HepG2 (cell line): ENCODE results near the gene SERAC1. TPM values are rescaled to one million over a fixed set of nuclear protein-coding genes. Genes with fewer than 3 reads are reported as not detected.

ENCODE experiments used
- ATAC-seq: fragments of 200-7000 bp; cut with Tn5 transposase; 3 replicates; pipeline ENCODE4 v1.9.1; 2020; ENCODE audit warnings: mild to moderate bottlenecking, moderate library complexity
- BruUV-seq: library from RNA; stranded (reverse); fragments of 400-500 nt; replicated peaks from 2 replicates; lab custom pipeline; 2021; lab: Mats Ljungman, UMichigan
- CTCF ChIA-PET: fragments of 300-600 bp; formaldehyde crosslinking; extraction: SDS; loops from one replicate; lab custom pipeline; 2021; ENCODE audit warnings: low total read pairs, inconsistent platforms, low intra/inter-chr PET ratio; lab: Yijun Ruan, JAX
- POLR2A ChIA-PET: fragments of 350-600 bp; sonication (Branson Sonifier 250); formaldehyde crosslinking; loops from one replicate; lab custom pipeline; 2020; ENCODE audit warnings: antibody characterized with exemption, inconsistent platforms; lab: Yijun Ruan, JAX
- DNase-seq: peaks from one replicate; pipeline ENCODE4 v3.0.0-alpha.2; 2015; ENCODE audit warnings: low spot score
- FAIRE-seq: peaks from 3 replicates; lab custom pipeline; 2011; peaks lifted over from hg19 to GRCh38; lab: Jason Lieb, UNC
- H2AFZ ChIP-seq: one replicate; pipeline ENCODE4 v1.6.1; 2011; ENCODE audit warnings: low read length, inconsistent platforms
- H3K27ac ChIP-seq: fragments of 300-600 bp; 3 replicates; pipeline ENCODE4 v1.8.0; 2011; ENCODE audit warnings: mixed run types, mild to moderate bottlenecking, mixed read lengths, low read length, inconsistent platforms; ENCODE audit not compliant: insufficient read depth; ENCODE audit errors: extremely low read length
- H3K27me3 ChIP-seq, 2 experiments: fragments of 200-600 bp in 1 of 2; 2 replicates in 1 of 2; 3 replicates in 1 of 2; pipeline versions ENCODE4 v1.6.0 to v1.8.0; 2011; ENCODE audit warnings: low read length in 2 of 2, mild to moderate bottlenecking in 2 of 2, moderate library complexity in 2 of 2, inconsistent platforms in 1 of 2; ENCODE audit not compliant: insufficient read depth in 2 of 2, control insufficient read depth in 1 of 2
- H3K36me3 ChIP-seq, 2 experiments: fragments of 200-600 bp in 1 of 2; replicated peaks in 1 of 2; 2 replicates in 1 of 2; 3 replicates in 1 of 2; pipeline versions ENCODE4 v1.5.1 to v1.8.0; 2011; ENCODE audit warnings: low read length in 2 of 2, inconsistent platforms in 1 of 2; ENCODE audit not compliant: insufficient read depth in 2 of 2, control insufficient read depth in 1 of 2
- H3K4me1 ChIP-seq: 2 replicates; pipeline ENCODE4 v1.5.1; 2012; ENCODE audit warnings: low read length, inconsistent platforms; ENCODE audit not compliant: insufficient read depth
- H3K4me2 ChIP-seq: 2 replicates; pipeline ENCODE4 v1.6.0; 2011; ENCODE audit warnings: low read depth, low read length, inconsistent platforms
- H3K4me3 ChIP-seq, 3 experiments: fragments of 200-600 bp in 1 of 3; sonication (generic), shearing (Covaris generic) in 1 of 3; replicated peaks in 1 of 3; 2 replicates each; pipeline ENCODE4 v1.5.1; 2011 to 2016; ENCODE audit warnings: low read length in 3 of 3, inconsistent platforms in 2 of 3, low read depth in 2 of 3, mild to moderate bottlenecking in 2 of 3, control low read depth in 1 of 3, mixed read lengths in 1 of 3; ENCODE audit not compliant: insufficient read depth in 1 of 3
- H3K79me2 ChIP-seq: one replicate; pipeline ENCODE4 v1.6.1; 2011; ENCODE audit warnings: low read length, inconsistent platforms; ENCODE audit not compliant: insufficient read depth
- H3K9ac ChIP-seq: 2 replicates; pipeline ENCODE4 v1.6.0; 2011; ENCODE audit warnings: mild to moderate bottlenecking, low read depth, low read length, inconsistent platforms; ENCODE audit not compliant: insufficient read depth
- H3K9me3 ChIP-seq: 2 replicates; pipeline ENCODE4 v1.5.1; 2012; ENCODE audit warnings: mild to moderate bottlenecking, low read length
- H4K20me1 ChIP-seq: 2 replicates; pipeline ENCODE4 v1.6.0; 2011; ENCODE audit warnings: inconsistent platforms, mild to moderate bottlenecking, low read length, moderate library complexity; ENCODE audit not compliant: insufficient read depth
- ERF ChIP-seq: IDR thresholded peaks from 2 replicates; pipeline ENCODE4 v1.6.1; 2018; ENCODE audit warnings: missing biosample characterization, missing genetic modification reagents
- GATAD2A ChIP-seq: IDR thresholded peaks from 2 replicates; pipeline ENCODE4 v1.6.1; 2016
- HNF4G ChIP-seq, 2 experiments: sonication (generic) in 1 of 2; formaldehyde crosslinking in 1 of 2; IDR thresholded peaks; 2 replicates each; pipeline versions ENCODE4 v1.4.0 to v1.6.1; 2011 to 2020; ENCODE audit warnings: borderline replicate concordance in 2 of 2, low read depth in 2 of 2, mild to moderate bottlenecking in 2 of 2, low read length in 1 of 2, missing genetic modification reagents in 1 of 2, moderate library complexity in 1 of 2
- MBD4 ChIP-seq: IDR thresholded peaks from 2 replicates; pipeline ENCODE4 v1.6.1; 2012; ENCODE audit warnings: low read length, inconsistent platforms, borderline replicate concordance
- PHF20 ChIP-seq: sonication (generic); formaldehyde crosslinking; IDR thresholded peaks from 2 replicates; pipeline ENCODE4 v1.5.0; 2020; ENCODE audit warnings: mild to moderate bottlenecking, missing genetic modification reagents
- RCOR2 ChIP-seq: IDR thresholded peaks from 2 replicates; pipeline ENCODE4 v1.6.1; 2016; ENCODE audit warnings: missing biosample characterization, missing genetic modification reagents
- RFXAP ChIP-seq: sonication (generic); formaldehyde crosslinking; IDR thresholded peaks from 2 replicates; pipeline ENCODE4 v1.4.0; 2020; ENCODE audit warnings: missing genetic modification reagents, borderline replicate concordance
- SALL1 ChIP-seq: sonication (generic); formaldehyde crosslinking; IDR thresholded peaks from 2 replicates; pipeline ENCODE4 v1.8.0; 2022; ENCODE audit warnings: mild to moderate bottlenecking, missing genetic modification reagents
- SNAI1 ChIP-seq: sonication (generic); formaldehyde crosslinking; IDR thresholded peaks from 2 replicates; pipeline ENCODE4 v1.5.0; 2020; ENCODE audit warnings: mild to moderate bottlenecking, missing genetic modification reagents, borderline replicate concordance
- SNAPC2 ChIP-seq: sonication (generic); formaldehyde crosslinking; IDR thresholded peaks from 2 replicates; pipeline ENCODE4 v1.8.1; 2022; ENCODE audit warnings: mild to moderate bottlenecking, missing genetic modification reagents
- SOX5 ChIP-seq: IDR thresholded peaks from 2 replicates; pipeline ENCODE4 v1.6.1; 2016; ENCODE audit warnings: borderline replicate concordance
- ZEB1 ChIP-seq: IDR thresholded peaks from 2 replicates; pipeline ENCODE4 v1.6.1; 2012; ENCODE audit warnings: mild to moderate bottlenecking, low read depth, inconsistent platforms; ENCODE audit not compliant: insufficient replicate concordance
- ZFX ChIP-seq: sonication (generic); formaldehyde crosslinking; IDR thresholded peaks from 2 replicates; pipeline ENCODE4 v1.4.0; 2020; ENCODE audit warnings: mild to moderate bottlenecking, low read depth, missing genetic modification reagents, moderate library complexity
- ZNF337 ChIP-seq: sonication (generic); formaldehyde crosslinking; IDR thresholded peaks from 2 replicates; pipeline ENCODE4 v1.5.1; 2020; ENCODE audit warnings: missing genetic modification reagents, low read depth, mild to moderate bottlenecking, borderline replicate concordance
- ZNF549 ChIP-seq: sonication (generic); formaldehyde crosslinking; IDR thresholded peaks from 2 replicates; pipeline ENCODE4 v1.5.0; 2020; ENCODE audit warnings: missing genetic modification reagents
- ZNF577 ChIP-seq: sonication (generic); formaldehyde crosslinking; IDR thresholded peaks from 2 replicates; pipeline ENCODE4 v1.4.0; 2020; ENCODE audit warnings: mild to moderate bottlenecking, low read depth, missing genetic modification reagents, borderline replicate concordance
- WGBS: methylation state at CpG from one replicate; pipeline ENCODE4 v1.1.6; 2017; ENCODE audit warnings: low lambda C conversion rate; 5-methylcytosine and 5-hydroxymethylcytosine counted together
- in situ Hi-C: cut with HindIII; loops from 2 replicates; pipeline ENCODE4 v1.10.0; 2017; ENCODE audit warnings: low pct_unique_long_range_greater_than_20kb; ENCODE audit not compliant: extremely low pct_ligation_motif_present
- intact Hi-C: fragments of 100-400 bp; cut with micrococcal nuclease; formaldehyde crosslinking; loops from one replicate; pipeline ENCODE4 v1.10.0; 2022; ENCODE audit not compliant: unreplicated experiment
- polyA plus RNA-seq, 8 experiments: library from polyadenylated mRNA; depleted of rRNA in 3 of 8; stranded (reverse) in 7 of 8; unstranded in 1 of 8; fragments of >200 nt; fragmentation: Illumina TruSeq in 4 of 8; extraction: Trizol in 4 of 8; gene quantifications; 2 replicates each; pipeline versions ENCODE4 v1.2.1 to v1.2.3, GENCODE V29; 2011 to 2016; ENCODE audit warnings: low read depth in 4 of 8, missing spikeins in 1 of 8, mixed read lengths in 1 of 8; ENCODE audit not compliant: insufficient read depth in 1 of 8
- total RNA-seq, 5 experiments: library from RNA; depleted of rRNA; stranded (reverse); fragments of >200 nt; fragmentation: Illumina TruSeq; extraction: Trizol; gene quantifications; 2 replicates each; pipeline ENCODE4 v1.2.3, GENCODE V29; 2016; ENCODE audit warnings: low read depth in 1 of 5
- TF ChIP-seq, protein P1 (sequence below): sonication (generic); formaldehyde crosslinking; conservative IDR thresholded peaks from 2 replicates; pipeline ENCODE4 v1.4.0; 2020; ENCODE audit warnings: mild to moderate bottlenecking, missing genetic modification reagents, moderate library complexity
- TF ChIP-seq, protein P2 (sequence below): IDR thresholded peaks from 2 replicates; pipeline ENCODE4 v1.4.0; 2020; ENCODE audit warnings: mild to moderate bottlenecking, missing genetic modification reagents

SERAC1 gene
- total and polyA plus RNA-seq, 2 of the 13 experiments (the other 11 are each of a cell fraction or from before 2014, with no cell fraction given), result 4.5 to 8.1 TPM

DNA sequence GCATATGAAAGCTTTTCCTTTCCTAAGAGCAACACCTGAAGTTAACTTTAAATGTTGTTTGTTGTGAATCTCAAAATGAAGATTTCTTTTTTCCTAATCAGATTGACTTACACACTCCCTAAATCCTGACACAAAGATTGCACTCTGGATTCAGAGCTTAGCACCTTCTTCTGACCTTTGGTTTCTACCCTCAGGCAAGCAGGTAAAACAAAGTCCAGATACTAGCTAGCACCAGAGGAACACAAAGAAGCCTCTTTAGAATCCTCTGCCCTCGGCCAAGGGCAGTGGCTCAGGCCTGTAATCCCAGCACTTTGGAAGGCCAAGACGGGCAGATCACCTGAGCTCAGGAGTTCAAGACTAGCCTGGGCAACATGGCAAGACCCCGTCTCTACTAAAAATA, 14.5 kb downstream of the SERAC1 start:
- peak overlapping the region; percentile 27 for H3K27ac ChIP-seq
- ATAC-seq, result peak; percentile 67
- intact Hi-C loops, result no loop called here
- H3K79me2 ChIP-seq, result no peaks in the 10 kb centered on the region
- no peaks in the 10 kb centered on the region for H3K27me3 ChIP-seq
- DNase-seq, result peak; percentile 35
- in situ Hi-C loops, result no loop called here
- H3K4me2 ChIP-seq, result 0 out of 2 replicates have a peak overlapping the region, but pooled peaks have one; percentile 13
- POLR2A ChIA-PET, result no interaction called here
- no peak overlapping the region for H3K4me3 ChIP-seq
- H4K20me1 ChIP-seq, result no peaks in the 10 kb centered on the region
- CTCF ChIA-PET, result no interaction called here
- no peak overlapping the region for H3K9ac ChIP-seq
- H3K36me3 ChIP-seq, result peaks cover 1 to 10% of the 10 kb centered on the region in 2 experiments; a peak in 2 of 5 replicates
- FAIRE-seq, result no peak
- no TSS peak for BruUV-seq
- peaks cover 25% of the 10 kb centered on the region for H3K4me1 ChIP-seq
- H2AFZ ChIP-seq, result no peak overlapping the region
- no peaks in the 10 kb centered on the region for H3K9me3 ChIP-seq
- WGBS, result 32% methylated on average over 3 of the region's 3 CpGs
- 0 out of 2 replicates have a peak, but pooled peaks have one; percentile 16 for TF ChIP-seq ERF (CRISPR knock-in tag)
- TF ChIP-seq, protein P1, sequence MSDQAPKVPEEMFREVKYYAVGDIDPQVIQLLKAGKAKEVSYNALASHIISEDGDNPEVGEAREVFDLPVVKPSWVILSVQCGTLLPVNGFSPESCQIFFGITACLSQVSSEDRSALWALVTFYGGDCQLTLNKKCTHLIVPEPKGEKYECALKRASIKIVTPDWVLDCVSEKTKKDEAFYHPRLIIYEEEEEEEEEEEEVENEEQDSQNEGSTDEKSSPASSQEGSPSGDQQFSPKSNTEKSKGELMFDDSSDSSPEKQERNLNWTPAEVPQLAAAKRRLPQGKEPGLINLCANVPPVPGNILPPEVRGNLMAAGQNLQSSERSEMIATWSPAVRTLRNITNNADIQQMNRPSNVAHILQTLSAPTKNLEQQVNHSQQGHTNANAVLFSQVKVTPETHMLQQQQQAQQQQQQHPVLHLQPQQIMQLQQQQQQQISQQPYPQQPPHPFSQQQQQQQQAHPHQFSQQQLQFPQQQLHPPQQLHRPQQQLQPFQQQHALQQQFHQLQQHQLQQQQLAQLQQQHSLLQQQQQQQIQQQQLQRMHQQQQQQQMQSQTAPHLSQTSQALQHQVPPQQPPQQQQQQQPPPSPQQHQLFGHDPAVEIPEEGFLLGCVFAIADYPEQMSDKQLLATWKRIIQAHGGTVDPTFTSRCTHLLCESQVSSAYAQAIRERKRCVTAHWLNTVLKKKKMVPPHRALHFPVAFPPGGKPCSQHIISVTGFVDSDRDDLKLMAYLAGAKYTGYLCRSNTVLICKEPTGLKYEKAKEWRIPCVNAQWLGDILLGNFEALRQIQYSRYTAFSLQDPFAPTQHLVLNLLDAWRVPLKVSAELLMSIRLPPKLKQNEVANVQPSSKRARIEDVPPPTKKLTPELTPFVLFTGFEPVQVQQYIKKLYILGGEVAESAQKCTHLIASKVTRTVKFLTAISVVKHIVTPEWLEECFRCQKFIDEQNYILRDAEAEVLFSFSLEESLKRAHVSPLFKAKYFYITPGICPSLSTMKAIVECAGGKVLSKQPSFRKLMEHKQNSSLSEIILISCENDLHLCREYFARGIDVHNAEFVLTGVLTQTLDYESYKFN (CRISPR knock-in tag), result 0 out of 2 replicates have a peak, but pooled peaks have one; percentile 44
- TF ChIP-seq ZEB1, result peak; percentile 89
- TF ChIP-seq HNF4G (IDR thresholded peaks at IDR 0.05; ENCODE audit: borderline replicate concordance, low read depth, low read length), result peak; percentile 62; the same call in 1 of the 2 replicates
- no peak; the same call in 1 of the 2 replicates for TF ChIP-seq HNF4G (CRISPR knock-in tag; IDR thresholded peaks at IDR 0.05; ENCODE audit: borderline replicate concordance, low read depth)
- TF ChIP-seq SALL1 (CRISPR knock-in tag), result 0 out of 2 replicates have a peak, but pooled peaks have one; percentile 21
- 0 out of 2 replicates have a peak, but pooled peaks have one; percentile 49 for TF ChIP-seq GATAD2A (CRISPR knock-in tag)
- 0 out of 2 replicates have a peak, but pooled peaks have one; percentile 64 for TF ChIP-seq RCOR2
- no peak for TF ChIP-seq ZNF549 (CRISPR knock-in tag)
- TF ChIP-seq ZNF337 (CRISPR knock-in tag), result no peak
- TF ChIP-seq SNAI1 (CRISPR knock-in tag), result no peak
- TF ChIP-seq PHF20 (CRISPR knock-in tag), result no peak
- no peak for TF ChIP-seq RFXAP (CRISPR knock-in tag)
- TF ChIP-seq ZNF577 (CRISPR knock-in tag), result no peak
- TF ChIP-seq, protein P2, sequence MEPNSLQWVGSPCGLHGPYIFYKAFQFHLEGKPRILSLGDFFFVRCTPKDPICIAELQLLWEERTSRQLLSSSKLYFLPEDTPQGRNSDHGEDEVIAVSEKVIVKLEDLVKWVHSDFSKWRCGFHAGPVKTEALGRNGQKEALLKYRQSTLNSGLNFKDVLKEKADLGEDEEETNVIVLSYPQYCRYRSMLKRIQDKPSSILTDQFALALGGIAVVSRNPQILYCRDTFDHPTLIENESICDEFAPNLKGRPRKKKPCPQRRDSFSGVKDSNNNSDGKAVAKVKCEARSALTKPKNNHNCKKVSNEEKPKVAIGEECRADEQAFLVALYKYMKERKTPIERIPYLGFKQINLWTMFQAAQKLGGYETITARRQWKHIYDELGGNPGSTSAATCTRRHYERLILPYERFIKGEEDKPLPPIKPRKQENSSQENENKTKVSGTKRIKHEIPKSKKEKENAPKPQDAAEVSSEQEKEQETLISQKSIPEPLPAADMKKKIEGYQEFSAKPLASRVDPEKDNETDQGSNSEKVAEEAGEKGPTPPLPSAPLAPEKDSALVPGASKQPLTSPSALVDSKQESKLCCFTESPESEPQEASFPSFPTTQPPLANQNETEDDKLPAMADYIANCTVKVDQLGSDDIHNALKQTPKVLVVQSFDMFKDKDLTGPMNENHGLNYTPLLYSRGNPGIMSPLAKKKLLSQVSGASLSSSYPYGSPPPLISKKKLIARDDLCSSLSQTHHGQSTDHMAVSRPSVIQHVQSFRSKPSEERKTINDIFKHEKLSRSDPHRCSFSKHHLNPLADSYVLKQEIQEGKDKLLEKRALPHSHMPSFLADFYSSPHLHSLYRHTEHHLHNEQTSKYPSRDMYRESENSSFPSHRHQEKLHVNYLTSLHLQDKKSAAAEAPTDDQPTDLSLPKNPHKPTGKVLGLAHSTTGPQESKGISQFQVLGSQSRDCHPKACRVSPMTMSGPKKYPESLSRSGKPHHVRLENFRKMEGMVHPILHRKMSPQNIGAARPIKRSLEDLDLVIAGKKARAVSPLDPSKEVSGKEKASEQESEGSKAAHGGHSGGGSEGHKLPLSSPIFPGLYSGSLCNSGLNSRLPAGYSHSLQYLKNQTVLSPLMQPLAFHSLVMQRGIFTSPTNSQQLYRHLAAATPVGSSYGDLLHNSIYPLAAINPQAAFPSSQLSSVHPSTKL (CRISPR knock-in tag), result 0 out of 2 replicates have a peak, but pooled peaks have one; percentile 44
- TF ChIP-seq ZFX (CRISPR knock-in tag), result peak; percentile 36; the same call in 1 of the 2 replicates
- TF ChIP-seq SOX5, result peak; percentile 25; the same call in 1 of the 2 replicates
- no peak for TF ChIP-seq SNAPC2
- no peak for TF ChIP-seq MBD4
